Central memory CD8-positive, alpha-beta T cell (primary cell): ENCODE results near the gene ERCC4.
"Not testable (repeated sequence)": the region's sequence is repeated elsewhere in the genome, so short reads cannot be mapped to it uniquely, and the experiment has no call there.

Experiments
- ATAC-seq: fragments of 150-1000 bp; cut with Tn5 transposase; replicated peaks from 2 replicates; pipeline ENCODE4 v1.10.0; 2022; ENCODE audit warnings: mild to moderate bottlenecking, moderate FRiP score, moderate number of reproducible peaks; ENCODE audit not compliant: poor library complexity, severe bottlenecking; ENCODE audit errors: extremely low read depth
- DNase-seq, 2 donors: peaks; one replicate each; pipeline ENCODE4 v3.0.0; 2021; ENCODE audit warnings: low spot score in 2 of 2
- H3K27ac Mint-ChIP-seq: one replicate; pipeline ENCODE4 v1.8.0; 2022; ENCODE audit warnings: low read depth, mild to moderate bottlenecking, moderate library complexity, mixed read lengths
- H3K27me3 Mint-ChIP-seq: one replicate; pipeline ENCODE4 v1.8.0; 2022; ENCODE audit warnings: mixed read lengths
- H3K36me3 Mint-ChIP-seq: one replicate; pipeline ENCODE4 v1.8.0; 2022; ENCODE audit warnings: mild to moderate bottlenecking, moderate library complexity, mixed read lengths; ENCODE audit not compliant: insufficient read depth
- H3K4me1 Mint-ChIP-seq: one replicate; pipeline ENCODE4 v1.8.0; 2022; ENCODE audit warnings: mixed read lengths
- H3K4me3 Mint-ChIP-seq: one replicate; pipeline ENCODE4 v1.8.0; 2022; ENCODE audit warnings: mild to moderate bottlenecking, moderate library complexity, mixed read lengths
- H3K9me3 Mint-ChIP-seq: one replicate; pipeline ENCODE4 v1.8.0; 2022; ENCODE audit warnings: mixed read lengths

The ERCC4 gene

GRCh38 chr16:13898233-13898632, 21.7 kb upstream of the ERCC4 start:
- no peak overlapping the region for H3K4me3 Mint-ChIP-seq
- H3K27me3 Mint-ChIP-seq: peaks cover 54% of the 10 kb centered on the region
- H3K9me3 Mint-ChIP-seq: no peaks in the 10 kb centered on the region
- DNase-seq (no peak), ATAC-seq (no peak)
- H3K36me3 Mint-ChIP-seq: peaks cover 4% of the 10 kb centered on the region
- H3K4me1 Mint-ChIP-seq: no peaks in the 10 kb centered on the region
- H3K27ac Mint-ChIP-seq: no peak overlapping the region

GRCh38 chr16:13902052-13902451, 17.9 kb upstream of the ERCC4 start:
- Mint-ChIP-seq H3K27me3 (peaks cover 65% of the 10 kb centered on the region), H3K4me3 (no peak overlapping the region), H3K4me1 (peaks cover 7% of the 10 kb centered on the region), H3K9me3 (no peaks in the 10 kb centered on the region), H3K27ac (no peak overlapping the region), H3K36me3 (peaks cover 6% of the 10 kb centered on the region)
- ATAC-seq (no peak), DNase-seq (no peak)

GRCh38 chr16:13902677-13903076, 17.3 kb upstream of the ERCC4 start:
- no peak for DNase-seq

GRCh38 chr16:13904179-13904691, 15.7 kb upstream of the ERCC4 start:
- peaks cover 71% of the 10 kb centered on the region for H3K27me3 Mint-ChIP-seq
- peaks cover 7% of the 10 kb centered on the region for H3K4me1 Mint-ChIP-seq
- ATAC-seq: no peak
- H3K9me3 Mint-ChIP-seq: no peaks in the 10 kb centered on the region
- H3K4me3 Mint-ChIP-seq: no peak overlapping the region
- no peak for DNase-seq
- peaks cover 3% of the 10 kb centered on the region for H3K36me3 Mint-ChIP-seq
- no peak overlapping the region for H3K27ac Mint-ChIP-seq

More at GRCh38 chr16:13902677-13903076, 17.3 kb upstream of the ERCC4 start:
- Mint-ChIP-seq H3K27ac (no peak overlapping the region), H3K27me3 (peaks cover 65% of the 10 kb centered on the region), H3K36me3 (peaks cover 6% of the 10 kb centered on the region), H3K4me3 (no peak overlapping the region), H3K9me3 (no peaks in the 10 kb centered on the region), H3K4me1 (peaks cover 7% of the 10 kb centered on the region)
- ATAC-seq: no peak

GRCh38 chr16:13904822-13905221, 15.1 kb upstream of the ERCC4 start:
- H3K27me3 Mint-ChIP-seq: peaks cover 76% of the 10 kb centered on the region
- not testable (repeated sequence) for DNase-seq, H3K27ac Mint-ChIP-seq, H3K4me1 Mint-ChIP-seq, H3K9me3 Mint-ChIP-seq, H3K4me3 Mint-ChIP-seq, H3K36me3 Mint-ChIP-seq, ATAC-seq

GRCh38 chr16:13906168-13907089, 13.5 kb upstream of the ERCC4 start:
- Mint-ChIP-seq H3K27me3 (peaks cover 73% of the 10 kb centered on the region), H3K9me3 (no peaks in the 10 kb centered on the region), H3K4me1 (peaks cover 7% of the 10 kb centered on the region), H3K27ac (peak overlapping the region; percentile 4), H3K36me3 (peaks cover 1% of the 10 kb centered on the region), H3K4me3 (no peak overlapping the region)
- DNase-seq (no peak), ATAC-seq (no peak)

GRCh38 chr16:13907431-13907830, 12.5 kb upstream of the ERCC4 start:
- peaks cover 73% of the 10 kb centered on the region for H3K27me3 Mint-ChIP-seq
- no peak for DNase-seq
- no peak overlapping the region for H3K4me3 Mint-ChIP-seq
- H3K9me3 Mint-ChIP-seq: no peaks in the 10 kb centered on the region
- H3K36me3 Mint-ChIP-seq: peaks cover 1% of the 10 kb centered on the region
- H3K27ac Mint-ChIP-seq: no peak overlapping the region
- ATAC-seq: no peak
- peaks cover 7% of the 10 kb centered on the region for H3K4me1 Mint-ChIP-seq

GRCh38 chr16:13909069-13909468, 10.9 kb upstream of the ERCC4 start:
- ATAC-seq: no peak
- no peak overlapping the region for H3K27ac Mint-ChIP-seq
- H3K4me1 Mint-ChIP-seq: peaks cover 7% of the 10 kb centered on the region
- H3K36me3 Mint-ChIP-seq: peaks cover 1% of the 10 kb centered on the region
- no peaks in the 10 kb centered on the region for H3K9me3 Mint-ChIP-seq
- DNase-seq: no peak
- no peak overlapping the region for H3K4me3 Mint-ChIP-seq
- H3K27me3 Mint-ChIP-seq: peaks cover 60% of the 10 kb centered on the region

GRCh38 chr16:13909872-13910303, 10.1 kb upstream of the ERCC4 start:
- Mint-ChIP-seq H3K9me3 (no peaks in the 10 kb centered on the region), H3K27ac (no peak overlapping the region), H3K27me3 (peaks cover 60% of the 10 kb centered on the region), H3K4me3 (no peak overlapping the region), H3K4me1 (peaks cover 7% of the 10 kb centered on the region), H3K36me3 (peaks cover 1% of the 10 kb centered on the region)
- ATAC-seq: no peak
- DNase-seq: no peak

- H3K27me3 Mint-ChIP-seq: peaks cover 48% of the 10 kb centered on the region
- ATAC-seq (no peak), DNase-seq (no peak)
- H3K4me1 Mint-ChIP-seq: peaks cover 6% of the 10 kb centered on the region
- H3K9me3 Mint-ChIP-seq: no peaks in the 10 kb centered on the region
- no peak overlapping the region for H3K4me3 Mint-ChIP-seq
- H3K27ac Mint-ChIP-seq: no peak overlapping the region
- H3K36me3 Mint-ChIP-seq: peaks cover 1% of the 10 kb centered on the region
Observed at GRCh38 chr16:13911306-13911705, 8.6 kb upstream of the ERCC4 start.

GRCh38 chr16:13911871-13912270, 8.1 kb upstream of the ERCC4 start:
- Mint-ChIP-seq H3K36me3 (no peaks in the 10 kb centered on the region), H3K27ac (no peak overlapping the region), H3K4me1 (peaks cover under 1% of the 10 kb centered on the region)

GRCh38 chr16:13912891-13913290, 7.1 kb upstream of the ERCC4 start:
- Mint-ChIP-seq H3K27ac (no peak overlapping the region), H3K4me1 (no peaks in the 10 kb centered on the region), H3K4me3 (no peak overlapping the region), H3K36me3 (no peaks in the 10 kb centered on the region), H3K27me3 (peaks cover 32% of the 10 kb centered on the region), H3K9me3 (no peaks in the 10 kb centered on the region)
- ATAC-seq: no peak
- DNase-seq: no peak

More at GRCh38 chr16:13911871-13912270, 8.1 kb upstream of the ERCC4 start:
- no peak for DNase-seq
- no peak overlapping the region for H3K4me3 Mint-ChIP-seq
- ATAC-seq: no peak
- H3K9me3 Mint-ChIP-seq: no peaks in the 10 kb centered on the region
- peaks cover 42% of the 10 kb centered on the region for H3K27me3 Mint-ChIP-seq
